Aortic smooth muscle cell (primary cell): Measurements from ENCODE around the gene USP14. TPM values are rescaled to one million over a fixed set of nuclear protein-coding genes. Genes with fewer than 3 reads are reported as not detected.

Experiments
- total RNA-seq: library from RNA; depleted of rRNA; stranded (reverse); fragments of >200 nt; gene quantifications from 2 replicates; pipeline ENCODE4 v1.2.3, GENCODE V29; 2014

The USP14 gene
- 17.6 and 39.5 TPM in 2 replicates for total RNA-seq

DNA sequence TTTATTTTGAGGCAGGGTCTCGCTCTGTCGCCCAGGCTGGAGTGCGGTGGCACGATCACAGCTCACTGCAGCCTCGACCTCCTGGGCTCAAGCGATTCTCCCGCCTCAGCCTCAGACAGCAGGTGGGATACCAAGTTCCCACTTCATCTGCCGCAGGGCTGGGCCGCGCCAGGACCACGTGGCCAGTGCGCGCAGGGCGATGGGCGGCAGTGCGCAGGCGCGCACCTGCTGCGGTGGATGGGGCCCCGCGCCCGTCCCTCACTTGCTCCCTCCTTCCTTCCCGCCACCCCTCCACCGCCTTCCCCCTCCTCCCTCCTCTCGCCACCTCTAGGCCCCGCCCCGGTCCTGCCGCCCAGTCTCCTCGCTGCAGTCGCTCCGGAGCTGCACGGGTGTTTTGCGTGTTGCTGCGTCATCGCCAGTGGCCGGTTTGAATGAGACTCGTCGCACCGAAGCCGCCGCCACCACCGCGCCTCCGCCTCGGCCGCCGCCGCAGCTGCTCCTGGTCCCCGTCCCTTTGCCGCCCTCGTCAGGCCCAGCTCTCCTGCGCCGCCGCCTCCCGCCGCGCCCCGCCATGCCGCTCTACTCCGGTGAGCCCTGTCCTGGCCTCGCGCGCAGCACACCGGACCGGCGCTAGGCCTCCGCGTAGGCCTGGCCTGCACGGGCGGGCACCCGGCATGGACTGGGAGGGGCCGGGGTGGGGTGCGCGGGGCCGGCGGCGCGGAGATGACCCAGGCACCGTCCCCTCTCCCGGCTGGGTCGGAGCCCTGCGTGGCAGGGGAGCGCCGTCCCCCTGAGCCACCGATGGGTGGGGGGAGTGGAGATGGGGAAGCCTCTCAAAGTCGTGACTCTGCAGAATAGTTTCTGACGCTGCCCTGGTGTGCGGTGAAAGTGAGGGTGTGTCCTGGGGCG is at the start of gene USP14:
USP14 (plus strand) TSS at position 430 of the 909 bp plus-strand sequence; CDS start at position 572, 142 bp downstream.

Other genes starting within 250 kb of the USP14 start
- gene TUBB8B, start 108.9 kb upstream of the USP14 start, total RNA-seq: not detected in 2 replicates
- gene THOC1, start 109.5 kb downstream of the USP14 start, total RNA-seq: 29.2 and 30.6 TPM in 2 replicates